Thyroid gland (tissue), 4 donors: Measurements from ENCODE around the gene SMPX.

Experiments used
- CTCF ChIP-seq, 6 experiments: fragments of 200-600 bp in 3 of 6; fragments of 450-650 bp in 3 of 6; sonication (generic) in 3 of 6; IDR thresholded peaks; one replicate each; pipeline ENCODE4 v1.5.1; 2016 to 2019; ENCODE audit warnings: antibody characterized with exemption in 6 of 6, mild to moderate bottlenecking in 2 of 6, inconsistent platforms in 1 of 6, moderate library complexity in 1 of 6
- POLR2A ChIP-seq, 2 donors: fragments of 450-650 bp; IDR thresholded peaks; one replicate each; pipeline ENCODE4 v1.6.1; 2017; ENCODE audit warnings: antibody characterized with exemption in 2 of 2, mild to moderate bottlenecking in 2 of 2, moderate library complexity in 1 of 2

- TF ChIP-seq POLR2A (IDR thresholded peaks at IDR 0.05) (no peak), CTCF (IDR thresholded peaks at IDR 0.05) (no peak)
These were observed 20.3 kb upstream of the SMPX start for GRCh38 chrX:21778236-21778635.
